Activated naive CD4-positive, alpha-beta T cell treated with Interleukin-2 at 50 U/mL for 16 hours (primary cell): ENCODE measurements around the gene SLX9.

Source experiments
- DNase-seq: peaks from one replicate; pipeline ENCODE4 v3.0.0-alpha.2; 2020

SLX9 gene

DNA sequence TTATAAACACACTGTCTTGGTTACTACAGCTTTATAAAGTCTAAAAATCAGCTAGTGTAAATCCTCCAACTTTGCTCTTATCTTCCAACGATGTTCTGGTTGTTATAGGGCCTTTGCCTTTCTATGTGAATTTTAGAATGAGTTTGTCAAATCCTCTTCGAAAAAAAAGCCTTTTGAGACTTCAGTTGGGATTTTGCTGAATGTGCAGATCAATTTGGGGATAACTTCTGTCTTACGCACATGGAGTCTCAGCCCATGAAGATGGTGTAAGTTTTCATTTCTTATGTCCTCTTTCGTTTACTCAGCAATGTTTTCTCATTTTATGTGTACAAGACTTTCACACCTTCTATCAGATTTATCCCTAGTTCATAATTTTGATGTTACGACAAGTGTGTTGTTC, 69.8 kb downstream of the SLX9 start:
- DNase-seq: no peak

DNA sequence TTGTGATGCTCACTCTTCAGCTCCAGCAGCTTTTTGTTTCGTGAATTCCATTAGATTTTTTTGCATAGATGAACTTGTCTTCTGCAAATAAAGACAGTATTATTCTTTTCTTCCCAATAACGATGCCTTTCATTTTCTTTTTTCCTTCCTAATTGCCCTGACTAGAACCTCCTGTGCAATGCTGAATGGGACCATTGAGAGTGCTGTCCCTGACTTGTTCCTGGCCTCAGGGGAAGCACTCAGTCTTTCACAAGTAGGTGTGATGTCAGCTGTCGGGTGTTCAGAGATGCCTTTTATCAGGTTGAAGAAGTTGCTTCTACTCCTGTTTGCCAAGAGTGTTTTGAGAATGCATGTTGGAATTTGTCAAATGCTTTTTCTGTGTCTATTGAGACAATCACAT, 70.3 kb downstream of the SLX9 start:
- no peak for DNase-seq

DNA sequence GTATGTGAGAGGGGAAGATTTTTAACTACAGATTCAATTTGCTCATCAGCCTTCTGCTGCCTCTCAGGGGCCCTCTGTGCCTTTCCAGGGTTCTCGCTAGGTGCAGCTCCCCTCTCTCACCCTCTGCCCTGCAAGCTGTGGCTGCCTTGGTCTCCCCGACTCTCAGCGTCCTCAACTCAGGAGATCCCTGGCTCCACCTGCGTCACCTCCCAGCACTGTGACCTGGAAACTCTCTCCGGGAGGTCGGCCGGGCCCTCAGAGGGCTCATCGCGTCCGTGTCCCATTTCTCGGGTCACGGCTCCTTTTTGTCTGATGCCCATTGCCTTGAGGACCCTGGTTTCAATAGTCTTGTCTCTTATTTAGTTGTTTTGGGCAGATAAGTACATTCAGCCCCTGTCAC, 71.0 kb downstream of the SLX9 start:
- DNase-seq: no peak

DNA sequence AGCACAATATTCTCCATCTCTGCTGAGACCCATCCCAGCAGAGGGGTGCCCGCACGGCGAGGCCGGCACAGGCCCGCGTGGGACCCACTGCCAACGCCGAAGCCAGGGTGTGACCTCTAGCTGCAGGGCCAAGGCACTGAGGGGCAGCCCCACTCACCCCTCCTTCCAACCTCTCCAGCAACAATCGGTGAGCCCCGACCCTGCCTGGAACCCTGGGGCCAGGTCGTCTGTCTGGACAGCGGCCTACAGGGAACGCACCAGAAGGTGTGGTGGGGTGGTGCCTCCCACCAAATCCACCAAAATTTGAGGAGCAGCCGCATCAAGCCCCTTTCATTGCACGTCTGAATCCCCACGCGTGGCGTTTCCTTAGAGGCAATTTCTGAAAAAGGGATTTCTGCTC, 71.6 kb downstream of the SLX9 start:
- DNase-seq: no peak

DNA sequence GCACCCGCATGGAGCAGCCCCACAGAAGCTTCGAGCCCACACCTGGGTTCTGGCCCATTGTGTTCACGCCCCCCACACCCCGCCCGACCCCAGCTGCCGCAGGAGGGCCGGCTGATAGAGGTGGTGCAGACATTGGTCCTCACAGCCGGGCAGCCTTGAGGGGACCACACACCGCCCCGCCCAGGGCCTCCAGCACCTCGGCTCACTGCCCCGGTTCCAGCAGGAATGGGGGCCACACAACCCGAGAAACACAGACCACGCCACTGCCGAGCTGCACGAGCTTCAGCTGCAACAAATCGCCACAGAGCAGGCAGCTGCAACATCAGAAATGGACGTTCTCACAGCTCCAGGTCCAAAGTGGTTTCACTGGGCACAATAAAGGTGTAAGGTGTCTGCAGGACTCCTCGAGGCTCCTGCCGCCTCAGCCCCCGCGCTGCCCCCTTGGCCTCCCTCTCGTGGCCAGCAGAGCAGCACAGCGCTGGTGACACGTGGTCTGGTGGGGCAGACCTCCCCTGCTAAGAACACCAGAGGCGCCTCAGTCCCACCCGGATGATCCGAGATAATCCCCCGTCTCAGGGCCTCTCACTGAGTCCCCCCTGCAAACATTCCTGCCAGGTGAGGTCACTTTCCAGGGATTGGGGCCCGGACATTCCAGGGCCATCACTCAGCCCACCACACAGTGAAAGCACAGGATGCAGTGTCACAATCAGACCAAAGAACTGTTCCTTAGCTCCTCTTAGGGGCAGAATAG, 72.3 kb downstream of the SLX9 start:
- no peak for DNase-seq

DNA sequence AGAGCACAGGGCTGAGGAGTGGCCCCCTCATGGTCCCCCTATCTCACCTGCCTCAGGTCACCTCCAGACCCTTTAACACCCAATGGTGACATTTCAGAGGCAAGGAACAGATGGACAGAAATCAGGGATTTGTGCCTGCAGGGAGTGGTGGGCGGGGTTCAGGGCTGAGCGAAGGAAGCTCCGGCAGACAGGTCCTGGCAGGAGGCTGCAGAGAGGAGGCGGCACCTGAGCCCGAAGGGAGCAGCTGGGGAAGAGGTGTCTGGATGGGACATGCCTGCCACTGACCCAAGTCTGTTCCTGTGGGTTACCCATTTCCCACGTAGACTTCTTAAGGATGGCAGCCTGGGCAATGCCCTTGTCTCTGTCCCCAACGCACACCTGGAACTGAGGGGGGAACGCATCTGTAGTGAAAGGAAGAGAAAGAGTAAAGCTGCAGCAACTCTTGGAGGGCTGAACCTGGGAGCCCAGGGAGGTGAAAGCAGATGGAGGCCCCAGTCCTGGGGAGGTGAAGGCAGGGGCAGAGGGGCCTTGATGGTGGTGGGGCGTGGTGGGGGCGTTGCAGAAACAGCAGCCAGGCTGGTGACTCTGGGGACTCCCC, 72.9 kb downstream of the SLX9 start:
- no peak for DNase-seq

DNA sequence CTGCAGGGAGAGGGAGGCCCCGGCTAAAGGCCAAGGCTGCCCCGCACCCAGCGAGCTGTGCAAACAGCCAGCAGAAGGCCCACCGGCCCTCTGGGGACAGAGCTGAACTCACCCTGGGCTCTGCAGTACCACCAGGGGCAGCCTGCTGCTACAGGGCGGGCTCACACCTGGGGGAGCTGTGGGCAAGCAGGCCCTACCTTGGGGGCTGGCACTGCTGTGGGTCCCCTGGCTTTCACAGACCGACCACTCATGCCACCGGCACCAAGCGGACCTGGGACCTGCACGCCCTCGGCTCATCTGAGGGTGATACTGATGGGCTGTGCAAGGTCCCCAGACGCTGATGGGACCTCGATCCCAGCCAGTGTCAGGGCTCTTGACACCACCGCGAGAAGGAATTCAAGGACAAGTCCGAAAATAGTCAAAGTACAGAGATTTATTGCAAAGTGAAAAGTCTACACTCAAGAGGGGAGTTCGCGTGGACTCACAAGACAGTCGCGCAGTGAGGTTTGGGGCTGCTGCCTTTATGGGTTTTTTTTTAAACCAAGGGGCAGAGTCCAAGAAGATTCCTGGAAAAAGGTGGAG, 73.5 kb downstream of the SLX9 start:
- DNase-seq: no peak

DNA sequence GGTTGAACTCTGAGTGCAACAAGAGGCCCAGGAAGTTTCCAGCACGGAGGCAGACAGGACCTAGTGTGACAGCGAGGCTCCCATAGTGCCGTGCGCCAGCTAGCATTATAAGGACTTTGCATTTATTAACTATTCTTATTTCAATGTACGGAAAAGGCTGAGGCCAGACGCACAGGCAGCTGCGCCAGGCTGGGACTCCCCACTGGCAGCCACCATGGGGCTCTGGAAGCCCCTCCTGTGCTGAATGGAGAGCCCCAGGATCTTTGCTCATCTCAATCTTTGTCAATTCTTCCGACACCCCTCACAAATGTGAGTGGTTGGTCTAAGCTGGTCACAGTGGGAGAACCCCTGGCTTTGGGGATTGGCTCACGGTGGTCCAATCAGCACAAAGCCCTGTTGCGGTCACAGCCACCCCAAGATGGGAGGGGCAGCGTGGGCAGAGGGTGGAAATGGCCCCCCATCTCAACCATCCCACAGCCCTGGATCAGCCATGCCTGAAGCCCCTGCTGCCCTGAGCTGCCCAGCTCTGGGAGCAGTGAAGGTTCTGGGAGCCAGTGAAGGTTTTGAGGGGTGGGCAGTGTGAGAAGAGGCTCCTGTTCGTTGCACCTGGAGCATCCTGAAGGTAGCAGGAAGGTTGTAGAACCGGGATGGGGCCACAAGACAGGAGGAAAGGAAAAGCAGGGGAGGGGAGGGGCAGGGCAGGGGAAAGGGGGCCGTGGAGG, 75.1 kb downstream of the SLX9 start:
- DNase-seq: no peak

DNA sequence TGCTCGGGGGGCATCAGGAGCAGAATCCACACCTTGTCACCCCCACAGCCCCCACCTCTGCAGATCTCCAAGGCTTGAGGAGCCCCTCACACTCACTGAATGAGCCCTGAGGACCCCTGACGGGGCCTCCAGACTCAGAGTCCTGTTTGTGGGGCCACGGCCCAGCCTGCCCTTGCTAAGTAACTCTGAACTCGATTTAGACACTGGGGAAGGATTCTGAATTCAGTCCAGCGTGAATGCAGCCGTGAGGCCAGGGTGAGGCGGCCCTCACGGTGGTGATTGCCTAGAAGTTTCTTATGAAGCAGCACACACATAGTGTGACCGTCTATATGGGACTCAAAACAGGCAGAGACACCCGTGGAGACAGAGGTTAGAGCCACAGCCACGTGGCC, 75.6 kb downstream of the SLX9 start:
- no peak for DNase-seq

DNA sequence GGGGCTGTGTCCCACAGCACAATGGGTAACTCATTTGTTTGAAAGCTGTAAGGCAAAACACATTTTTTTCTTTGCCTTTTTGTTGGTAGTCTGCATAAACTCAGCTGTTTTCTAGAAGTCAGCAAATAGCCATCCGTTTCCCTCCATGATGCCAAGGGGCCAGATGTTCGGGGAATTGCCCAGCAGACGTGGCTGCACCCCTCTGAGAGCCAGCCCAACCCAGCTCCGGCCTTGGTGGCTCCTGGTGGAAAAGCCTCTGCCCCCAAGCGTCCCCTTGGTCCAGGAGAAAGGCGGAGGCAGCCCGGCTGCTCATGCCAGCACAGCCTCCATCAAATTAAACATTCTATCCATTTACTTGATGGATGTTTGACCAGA, 76.2 kb downstream of the SLX9 start:
- DNase-seq: no peak

DNA sequence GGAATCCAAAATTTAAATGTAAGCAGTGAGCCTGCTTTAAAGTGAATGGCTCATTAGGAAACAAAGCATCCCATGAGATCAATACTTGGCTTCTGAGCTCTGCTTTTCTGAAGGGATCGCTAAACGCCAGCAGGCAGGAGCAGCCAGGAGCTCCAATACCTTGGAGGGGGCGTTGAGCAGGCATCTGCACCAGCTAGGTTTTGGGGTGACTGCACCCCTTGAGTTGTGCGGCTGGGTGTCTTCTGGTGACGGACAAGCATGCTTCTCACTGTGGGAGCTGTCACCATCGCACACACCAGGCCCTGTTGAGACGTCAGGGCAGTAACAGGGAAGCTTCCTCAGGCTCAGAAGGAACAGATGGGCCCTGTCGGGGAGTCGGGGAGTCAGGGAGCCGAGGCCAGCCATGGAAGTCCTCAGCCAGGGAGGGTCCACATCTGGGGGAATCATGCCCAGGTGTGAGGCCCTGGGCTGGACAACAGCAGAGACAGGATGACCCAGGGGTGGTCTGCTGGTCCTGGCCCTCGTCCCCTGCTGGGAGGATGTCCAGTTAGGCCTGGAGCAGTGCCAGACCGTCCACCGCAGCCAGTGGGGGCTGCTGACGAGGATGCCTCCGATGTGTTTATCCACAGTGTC, 76.7 kb downstream of the SLX9 start:
- no peak for DNase-seq

DNA sequence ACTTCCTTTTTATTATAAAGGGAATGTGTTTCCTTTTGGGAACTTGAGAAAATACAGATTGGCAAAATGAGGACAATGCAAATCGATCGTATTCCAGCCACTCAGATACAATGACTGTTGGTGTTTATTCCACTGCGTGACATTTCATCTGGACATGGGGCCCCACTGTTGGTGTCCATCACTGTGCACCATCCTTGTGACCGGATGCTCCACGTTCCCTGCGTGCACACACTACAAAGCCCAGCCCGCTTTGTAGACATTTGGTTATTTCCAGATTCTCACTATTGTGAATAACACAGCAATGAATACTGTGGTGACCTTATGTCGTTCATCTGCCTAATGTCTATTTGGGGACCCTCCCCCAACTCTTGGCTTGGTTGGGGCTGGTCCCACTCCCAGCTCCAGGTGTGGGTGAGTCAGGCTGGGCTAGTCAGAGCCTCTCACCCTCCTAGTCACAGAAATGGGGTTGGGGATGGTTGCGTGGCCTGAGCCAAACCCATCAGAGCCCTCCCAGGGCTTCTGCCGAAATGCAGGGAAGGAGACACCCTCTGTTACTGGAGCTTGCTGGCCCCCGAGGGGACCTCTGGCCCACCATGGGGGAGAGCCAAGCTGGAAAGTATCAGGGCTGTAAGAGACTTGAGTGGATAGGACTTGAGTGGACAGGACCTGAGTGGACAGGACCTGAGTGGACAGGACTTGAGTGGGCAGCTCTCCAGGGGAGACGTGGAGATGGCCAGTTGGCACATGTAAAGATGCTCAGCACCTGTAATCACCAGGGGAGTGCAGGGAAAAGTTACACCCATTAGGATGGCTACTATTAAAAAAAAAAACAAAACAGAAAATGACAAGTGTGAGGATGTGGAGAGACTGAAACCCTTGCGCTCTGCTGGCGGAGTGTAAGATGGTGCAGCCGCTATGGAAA, 77.5 kb downstream of the SLX9 start:
- no peak for DNase-seq

DNA sequence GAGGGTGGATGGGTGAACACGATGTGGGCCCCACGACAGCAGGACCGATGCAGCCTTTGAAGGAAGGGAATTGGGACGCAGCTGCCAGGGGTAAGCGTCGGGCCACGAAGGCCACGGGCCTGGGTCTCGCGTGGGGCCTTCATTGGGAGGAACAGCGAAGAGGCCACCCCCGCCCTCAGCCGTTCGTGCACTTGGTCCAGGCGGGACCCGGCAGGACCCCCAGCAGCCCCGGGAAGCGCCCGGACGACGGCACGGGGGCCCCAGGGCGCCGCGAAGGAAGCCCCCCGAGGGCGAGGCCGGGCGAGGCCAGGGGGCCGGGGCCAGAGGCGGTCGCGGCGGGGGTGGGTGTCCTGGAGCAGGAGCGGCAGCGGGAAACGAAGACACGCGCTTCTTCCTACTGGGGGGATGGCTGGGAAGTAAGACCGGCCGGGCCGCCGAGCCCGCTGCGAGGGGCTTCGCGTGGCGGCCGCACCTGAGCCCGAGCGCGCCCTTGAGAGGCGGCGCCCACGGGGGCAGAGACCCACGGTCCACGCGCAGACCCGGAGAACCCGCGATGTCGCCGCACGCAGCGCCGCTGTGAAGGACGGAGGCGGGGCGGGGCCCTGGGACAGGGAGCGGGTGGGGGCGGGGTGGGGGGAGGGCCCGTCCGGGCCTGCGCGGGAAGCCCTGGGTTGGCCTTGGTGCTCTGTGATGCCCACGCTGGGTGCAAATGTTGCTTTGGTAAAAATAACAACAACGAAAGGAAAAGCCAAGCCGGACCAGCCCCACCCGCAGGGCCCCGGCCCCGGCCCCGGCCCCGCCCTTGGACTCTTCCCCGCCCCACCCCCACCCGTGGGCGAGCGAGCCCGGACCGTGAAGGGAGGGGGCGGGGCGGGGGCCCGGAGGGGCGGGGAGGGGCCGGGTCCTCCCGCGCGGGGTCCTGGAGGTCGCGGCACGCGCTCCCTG, 78.6 kb downstream of the SLX9 start:
- DNase-seq: no peak

DNA sequence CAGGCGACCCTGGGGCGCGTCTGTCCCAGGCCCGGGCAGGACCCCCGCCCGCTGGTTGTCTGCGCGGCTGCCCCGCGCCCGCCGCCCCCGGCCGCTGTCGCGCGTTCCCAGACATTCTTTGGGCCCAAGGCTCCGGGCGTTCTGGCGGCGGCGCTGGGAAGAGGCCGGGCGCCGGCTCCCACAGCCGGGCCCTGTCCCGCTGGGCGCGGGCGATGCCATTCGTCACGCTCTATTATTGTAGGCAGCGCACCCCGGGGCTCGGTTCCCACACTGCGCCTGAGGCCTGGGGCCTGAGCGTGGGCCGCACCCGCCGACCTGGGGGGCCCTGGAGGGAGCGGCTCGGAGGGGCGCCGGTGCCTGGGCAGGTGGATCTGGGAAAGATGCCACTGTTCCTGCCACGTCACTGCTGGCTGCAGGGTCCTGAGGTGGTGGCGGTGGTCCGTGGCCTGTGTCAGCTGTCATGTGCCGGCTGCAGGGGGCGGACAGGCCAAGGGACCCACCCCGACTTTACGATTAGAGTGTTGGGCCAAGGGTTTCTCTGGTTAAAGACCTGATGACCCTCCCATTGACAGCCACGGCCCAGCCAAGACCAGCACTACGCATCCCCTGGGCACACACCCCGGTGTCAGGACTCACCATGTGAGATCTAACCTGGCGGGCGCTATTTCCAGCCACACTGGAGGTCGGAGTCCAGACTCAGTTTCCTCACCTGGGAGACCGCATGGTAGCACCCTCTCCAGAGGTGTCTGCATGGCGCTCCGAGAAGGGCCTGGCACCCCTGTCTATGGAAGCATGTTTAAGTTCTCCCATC, 79.5 kb downstream of the SLX9 start:
- DNase-seq: no peak

DNA sequence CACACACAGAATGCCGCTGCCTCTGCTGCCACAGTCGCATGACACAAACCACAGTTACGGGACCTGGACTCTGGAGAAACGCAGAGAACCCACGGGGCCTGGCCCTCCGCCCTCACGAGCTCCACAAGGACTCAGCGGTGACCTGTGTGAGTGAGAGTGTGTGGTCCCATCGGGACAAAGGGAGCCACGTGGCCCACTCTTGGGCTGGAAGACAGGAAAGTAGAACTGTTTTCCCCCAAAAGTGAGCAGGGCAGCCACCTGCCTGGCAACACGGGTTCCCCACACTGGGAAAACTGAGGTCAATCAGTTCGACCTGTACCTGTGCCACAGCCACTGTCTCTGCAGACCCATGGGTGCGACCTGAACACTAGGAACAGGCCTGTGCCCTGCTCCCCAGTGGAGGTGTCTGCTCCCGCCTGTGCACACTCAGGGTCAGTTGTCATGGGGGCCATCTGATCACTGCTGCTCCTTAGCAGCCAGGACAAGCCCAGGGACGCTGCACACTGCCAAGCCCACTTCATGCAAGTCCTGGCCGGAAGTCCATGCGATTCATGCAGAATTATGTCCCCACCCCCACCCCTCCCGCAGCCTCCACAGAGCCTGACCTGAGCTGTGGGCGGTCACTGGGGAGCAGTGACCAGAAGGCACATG, 80.2 kb downstream of the SLX9 start:
- DNase-seq: no peak

DNA sequence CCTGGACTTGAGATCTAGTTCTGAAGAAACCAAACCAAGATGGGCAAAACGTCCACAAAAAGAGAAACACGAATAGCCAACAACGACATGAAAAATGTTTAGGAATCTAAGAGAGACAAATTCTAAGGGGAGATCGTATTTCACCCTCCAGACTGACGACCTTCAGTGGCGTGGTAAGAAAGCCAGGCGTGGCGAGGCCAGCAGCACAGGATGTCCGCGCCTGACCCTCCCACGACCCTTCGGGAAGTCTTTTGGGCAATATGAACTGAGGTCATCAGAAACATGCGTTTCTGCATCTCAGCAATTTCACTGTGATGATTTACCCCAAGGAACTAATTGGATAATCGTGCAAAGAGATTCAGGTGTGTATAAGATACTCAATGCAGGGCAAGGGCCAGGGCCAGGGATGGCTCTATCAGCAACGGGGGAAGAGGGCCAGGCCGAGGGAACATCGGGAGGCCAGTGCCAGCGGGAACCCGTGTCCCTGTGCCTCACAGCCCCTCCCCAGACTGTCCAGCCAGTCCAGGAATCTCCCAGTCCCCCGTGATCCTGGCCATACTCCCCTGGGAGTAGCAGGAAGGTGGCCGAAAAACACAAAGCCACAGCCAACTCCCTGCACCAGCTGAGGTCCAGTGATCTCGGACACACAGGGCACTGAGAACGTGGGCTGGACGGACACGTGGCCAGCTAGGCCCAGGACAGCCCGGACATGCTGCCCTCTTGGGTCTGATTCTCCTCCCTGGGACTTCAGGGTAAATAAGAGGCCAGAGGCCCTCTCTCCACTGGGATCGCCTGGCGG, 81.0 kb downstream of the SLX9 start:
- no peak for DNase-seq

DNA sequence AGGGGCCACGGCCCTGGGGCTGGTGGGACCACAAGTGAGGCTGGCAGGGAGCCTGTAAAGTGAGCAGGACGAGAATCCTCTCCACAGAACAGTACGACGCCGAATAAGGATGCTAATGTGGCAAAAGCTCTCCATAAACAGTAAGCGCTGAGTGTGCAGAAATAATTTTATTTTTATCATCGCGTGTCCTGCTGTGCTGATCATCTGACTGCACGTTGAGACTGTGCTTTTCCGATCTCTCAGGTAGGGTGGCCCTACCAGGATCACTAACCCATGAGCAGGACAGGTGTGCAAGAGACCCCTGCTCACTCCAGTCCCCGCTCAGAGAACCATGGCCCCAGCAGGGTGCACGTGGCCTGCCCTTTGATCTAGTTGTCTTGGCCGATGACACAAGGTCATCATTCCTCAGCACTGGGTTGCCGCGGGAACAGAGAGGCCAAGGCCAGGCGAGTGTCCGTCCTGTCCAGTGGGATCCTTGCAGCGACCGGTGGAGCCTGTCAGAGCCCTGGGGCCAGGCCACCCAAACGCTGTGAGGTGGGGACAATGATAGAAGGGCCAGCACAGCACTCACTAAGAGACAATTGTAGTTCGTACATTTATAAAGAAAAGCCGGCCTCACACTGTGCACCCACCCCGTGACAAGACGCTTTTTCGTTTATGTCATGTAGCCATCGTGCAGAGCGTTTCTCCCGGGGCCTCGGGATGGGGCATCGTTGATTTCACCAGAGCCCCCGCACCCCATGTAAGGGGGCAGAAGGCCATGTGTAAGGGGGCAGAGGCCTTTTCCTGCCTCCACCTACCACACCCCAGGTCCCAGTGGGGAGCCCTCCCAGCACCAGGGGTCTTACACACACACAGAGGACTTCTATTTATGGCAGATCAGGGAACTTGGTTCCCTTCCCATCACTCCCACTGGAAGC, 81.9 kb downstream of the SLX9 start:
- no peak for DNase-seq

DNA sequence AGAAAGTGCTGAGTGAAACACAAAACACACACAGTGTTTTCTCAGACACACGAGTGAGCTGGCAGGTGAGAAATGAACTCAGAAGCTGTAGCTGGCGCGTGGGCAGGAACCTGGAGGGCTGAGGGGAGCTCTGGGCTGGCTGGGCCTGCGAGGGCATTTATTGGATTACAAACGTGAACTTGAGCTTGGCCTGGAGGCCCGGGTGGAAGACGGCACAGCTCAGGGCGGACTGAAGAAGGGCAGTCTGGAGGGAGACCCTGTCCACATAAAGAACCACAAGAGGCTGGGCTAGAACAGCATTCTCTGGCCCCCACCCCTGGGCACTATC, 82.5 kb downstream of the SLX9 start:
- no peak for DNase-seq
